ENCODE data around the gene CNTNAP5.

Gene CNTNAP5

GRCh38 chr2:124524155-124524915, 499.2 kb downstream of the CNTNAP5 start:
- DNase-seq (ENCODE audit: low read depth) = no peak
- TF ChIP-seq CTCF (conservative IDR thresholded peaks at IDR 0.05; ENCODE audit: control insufficient read depth, insufficient read depth, low read depth, low read length) = no peak
- H3K4me3 ChIP-seq (ENCODE audit: control insufficient read depth, low read depth, low read length) = no peak overlapping the region

- no peak for TF ChIP-seq CTCF (conservative IDR thresholded peaks at IDR 0.05; ENCODE audit: control insufficient read depth, insufficient read depth, low read depth, low read length)
- H3K4me3 ChIP-seq (ENCODE audit: control insufficient read depth, low read depth, low read length) = no peak overlapping the region
- DNase-seq (ENCODE audit: low read depth) = no peak
Observed at GRCh38 chr2:124526221-124526620, 501.1 kb downstream of the CNTNAP5 start.

GRCh38 chr2:124530203-124530602, 505.1 kb downstream of the CNTNAP5 start:
- H3K4me3 ChIP-seq (ENCODE audit: control insufficient read depth, low read depth, low read length) = no peak overlapping the region
- no peak for DNase-seq (ENCODE audit: low read depth)
- no peak for TF ChIP-seq CTCF (conservative IDR thresholded peaks at IDR 0.05; ENCODE audit: control insufficient read depth, insufficient read depth, low read depth, low read length)

GRCh38 chr2:124533226-124533954, 508.3 kb downstream of the CNTNAP5 start:
- no peak for TF ChIP-seq CTCF (conservative IDR thresholded peaks at IDR 0.05; ENCODE audit: control insufficient read depth, insufficient read depth, low read depth, low read length)
- DNase-seq (ENCODE audit: low read depth) = no peak
- H3K4me3 ChIP-seq (ENCODE audit: control insufficient read depth, low read depth, low read length) = no peak overlapping the region

GRCh38 chr2:124534028-124534427, 508.9 kb downstream of the CNTNAP5 start:
- no peak overlapping the region for H3K4me3 ChIP-seq (ENCODE audit: control insufficient read depth, low read depth, low read length)
- TF ChIP-seq CTCF (conservative IDR thresholded peaks at IDR 0.05; ENCODE audit: control insufficient read depth, insufficient read depth, low read depth, low read length) = no peak
- DNase-seq (ENCODE audit: low read depth) = no peak

- DNase-seq (ENCODE audit: low read depth) = no peak
- no peak overlapping the region for H3K4me3 ChIP-seq (ENCODE audit: control insufficient read depth, low read depth, low read length)
- TF ChIP-seq CTCF (conservative IDR thresholded peaks at IDR 0.05; ENCODE audit: control insufficient read depth, insufficient read depth, low read depth, low read length) = no peak
Observed at GRCh38 chr2:124535816-124536215, 510.7 kb downstream of the CNTNAP5 start.
